Prostate gland (tissue), 2 donors: ENCODE results near the gene SMAD7.

Experiments used
- CTCF ChIP-seq, 4 experiments: fragments of 200-600 bp in 2 of 4; fragments of 450-650 bp in 2 of 4; sonication (generic) in 2 of 4; IDR thresholded peaks; 1 replicate in 3 of 4; 2 replicates in 1 of 4; pipeline ENCODE4 v1.5.1; 2016 to 2019; ENCODE audit warnings: antibody characterized with exemption in 4 of 4, mild to moderate bottlenecking in 2 of 4, moderate library complexity in 2 of 4
- POLR2AphosphoS5 ChIP-seq: sonication (generic); formaldehyde crosslinking; IDR thresholded peaks from one replicate; pipeline ENCODE4 v1.6.1; 2017; ENCODE audit warnings: antibody characterized with exemption

- no peak for TF ChIP-seq POLR2AphosphoS5
- no peak for TF ChIP-seq CTCF (IDR thresholded peaks at IDR 0.05)
Measured at GRCh38 chr18:48933578-48934414, 17.0 kb downstream of the SMAD7 start.
